Ascending aorta (tissue), 2 donors: ENCODE data around the gene PRPF6. TPM values are rescaled to one million over a fixed set of nuclear protein-coding genes. Genes with fewer than 3 reads are reported as not detected.

Source experiments
- DNase-seq, 2 donors: peaks; one replicate each; pipeline ENCODE4 v3.0.0-alpha.2; 2019; ENCODE audit warnings: low spot score in 2 of 2
- H3K27ac ChIP-seq, 2 donors: fragments of 200-600 bp; sonication (generic); one replicate each; pipeline ENCODE4 v1.5.1; 2016 to 2017; ENCODE audit warnings: mild to moderate bottlenecking in 1 of 2
- H3K27me3 ChIP-seq: fragments of 200-600 bp; sonication (generic); one replicate; pipeline ENCODE4 v1.5.1; 2017
- H3K36me3 ChIP-seq, 2 donors: fragments of 200-600 bp; sonication (generic); one replicate each; pipeline ENCODE4 v1.5.1; 2016
- H3K4me1 ChIP-seq, 2 donors: fragments of 200-600 bp; sonication (generic); one replicate each; pipeline ENCODE4 v1.5.1; 2016 to 2017; ENCODE audit warnings: mild to moderate bottlenecking in 1 of 2
- H3K4me3 ChIP-seq, 2 donors: fragments of 200-600 bp; sonication (generic); one replicate each; pipeline ENCODE4 v1.5.1; 2016 to 2017; ENCODE audit warnings: mild to moderate bottlenecking in 1 of 2
- H3K9me3 ChIP-seq, 2 donors: fragments of 200-600 bp; sonication (generic); one replicate each; pipeline ENCODE4 v1.5.1; 2016
- CTCF ChIP-seq, 3 experiments: fragments of 200-600 bp in 2 of 3; fragments of 450-650 bp in 1 of 3; sonication (generic) in 2 of 3; IDR thresholded peaks; one replicate each; pipeline ENCODE4 v1.5.1; 2016 to 2019; ENCODE audit warnings: antibody characterized with exemption in 3 of 3, mild to moderate bottlenecking in 1 of 3, moderate library complexity in 1 of 3
- intact Hi-C: fragments of 100-400 bp; cut with DNase I; formaldehyde crosslinking; loops from one replicate; pipeline ENCODE4 v1.15.1; 2023
- total RNA-seq: library from RNA; depleted of rRNA; stranded (reverse); fragments of >200 nt; gene quantifications from one replicate; pipeline ENCODE4 v1.1.0, GENCODE V29; 2016

Gene PRPF6
- total RNA-seq, 1 donor from 2014 or later: 33.5 TPM

- intact Hi-C loops: no loop called here
- Histone ChIP-seq H3K36me3 (no peaks in the 10 kb centered on the region), H3K4me3 (no peak overlapping the region), H3K4me1 (peaks cover 0 to 13% of the 10 kb centered on the region in 2 donors), H3K9me3 (no peaks in the 10 kb centered on the region), H3K27me3 (peaks cover 22% of the 10 kb centered on the region), H3K27ac (no peak overlapping the region)
- TF ChIP-seq CTCF (IDR thresholded peaks at IDR 0.05): no peak
- DNase-seq: no peak
These were observed 62.8 kb downstream of the PRPF6 start for GRCh38 chr20:64043768-64044167.

- Histone ChIP-seq H3K4me1 (peaks cover 0 to 7% of the 10 kb centered on the region in 2 donors), H3K27ac (no peak overlapping the region), H3K27me3 (peaks cover 22% of the 10 kb centered on the region), H3K9me3 (no peaks in the 10 kb centered on the region), H3K4me3 (no peak overlapping the region), H3K36me3 (no peaks in the 10 kb centered on the region)
- no peak for TF ChIP-seq CTCF (IDR thresholded peaks at IDR 0.05)
- intact Hi-C loops: loop anchor here (5.0 kb wide), 1 partner anchor 407 kb away; no protein-coding TSS in a partner anchor
- DNase-seq: no peak
These were observed 63.7 kb downstream of the PRPF6 start for GRCh38 chr20:64044484-64045247.

GRCh38 chr20:64045346-64046011, 64.5 kb downstream of the PRPF6 start:
- intact Hi-C loops: loop anchor here (5.0 kb wide), 1 partner anchor 408 kb away; no protein-coding TSS in a partner anchor
- H3K4me1 ChIP-seq: peaks cover 0 to 8% of the 10 kb centered on the region in 2 donors
- no peak overlapping the region for H3K27ac ChIP-seq
- H3K36me3 ChIP-seq: no peaks in the 10 kb centered on the region
- H3K27me3 ChIP-seq: peaks cover 22% of the 10 kb centered on the region
- no peaks in the 10 kb centered on the region for H3K9me3 ChIP-seq
- DNase-seq: no peak
- H3K4me3 ChIP-seq: no peak overlapping the region
- no peak for TF ChIP-seq CTCF (IDR thresholded peaks at IDR 0.05)

GRCh38 chr20:64047046-64047389, 66.1 kb downstream of the PRPF6 start:
- no peak for DNase-seq
- Histone ChIP-seq H3K27me3 (peaks cover 13% of the 10 kb centered on the region), H3K36me3 (no peaks in the 10 kb centered on the region), H3K4me3 (peak overlapping the region in 1 of 2 donors; percentile 48), H3K9me3 (no peaks in the 10 kb centered on the region), H3K27ac (no peak overlapping the region), H3K4me1 (peaks cover 0 to 6% of the 10 kb centered on the region in 2 donors)
- no peak for TF ChIP-seq CTCF (IDR thresholded peaks at IDR 0.05)
- intact Hi-C loops: loop anchor here (5.0 kb wide), 1 partner anchor 410 kb away; no protein-coding TSS in a partner anchor

DNA sequence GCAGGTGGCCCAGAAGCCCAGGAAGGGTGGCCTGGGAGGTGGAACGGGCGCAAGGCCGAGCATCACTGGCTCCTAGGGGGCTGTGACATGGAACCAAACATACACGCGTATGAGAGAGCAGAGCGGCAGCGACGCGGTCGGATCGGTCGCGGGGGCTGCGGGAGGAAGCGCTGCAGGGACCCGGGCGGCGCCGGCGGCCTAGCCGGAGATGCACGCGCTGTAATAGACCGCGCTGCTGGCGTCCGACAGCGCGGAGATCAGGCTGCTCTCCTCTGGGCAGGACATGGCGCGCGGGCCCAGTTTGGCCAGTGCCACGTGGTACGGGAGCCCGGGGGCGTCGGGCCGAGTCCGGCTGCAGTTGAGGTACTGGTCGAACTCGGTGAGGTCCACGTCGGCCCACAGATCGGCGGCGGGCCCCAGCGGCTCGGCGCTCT, 67.1 kb downstream of the PRPF6 start:
- Histone ChIP-seq H3K27me3 (peaks cover 13% of the 10 kb centered on the region), H3K9me3 (no peaks in the 10 kb centered on the region), H3K4me3 (peak overlapping the region; percentile 36 to 48), H3K4me1 (peaks cover 0 to 3% of the 10 kb centered on the region in 2 donors), H3K27ac (no peak overlapping the region), H3K36me3 (no peaks in the 10 kb centered on the region)
- no peak for DNase-seq
- intact Hi-C loops: loop anchor here (5.0 kb wide), 1 partner anchor 411 kb away; no protein-coding TSS in a partner anchor
- TF ChIP-seq CTCF (IDR thresholded peaks at IDR 0.05): no peak
